Type B pancreatic cell (in vitro differentiated cells): ENCODE results near the gene CDH2. TPM values are rescaled to one million over a fixed set of nuclear protein-coding genes. Genes with fewer than 3 reads are reported as not detected.

Source experiments
- DNase-seq: peaks from one replicate; pipeline ENCODE4 v3.0.0; 2021; ENCODE audit warnings: mixed read lengths; ENCODE audit not compliant: unreplicated experiment; ENCODE audit errors: extremely low spot score
- H3K27ac Mint-ChIP-seq: 2 replicates; pipeline ENCODE4 v1.8.0; 2021; ENCODE audit warnings: mild to moderate bottlenecking, mixed read lengths
- H3K27me3 Mint-ChIP-seq: 2 replicates; pipeline ENCODE4 v1.8.0; 2021; ENCODE audit warnings: mixed read lengths
- H3K36me3 Mint-ChIP-seq: 2 replicates; pipeline ENCODE4 v1.8.0; 2021; ENCODE audit warnings: mixed read lengths
- H3K4me1 Mint-ChIP-seq: one replicate; pipeline ENCODE4 v1.8.0; 2021; ENCODE audit warnings: mixed read lengths; ENCODE audit not compliant: unreplicated experiment
- H3K4me3 Mint-ChIP-seq: 2 replicates; pipeline ENCODE4 v1.8.0; 2021; ENCODE audit warnings: mild to moderate bottlenecking, mixed read lengths
- H3K9me3 Mint-ChIP-seq: 2 replicates; pipeline ENCODE4 v1.8.0; 2021; ENCODE audit warnings: mixed read lengths
- total RNA-seq: library from RNA; stranded (reverse); gene quantifications from 2 replicates; pipeline ENCODE4 v1.2.1, GENCODE V29; 2021; ENCODE audit warnings: low replicate concordance
- TF ChIP-seq, protein P1 (sequence below): fragments of 200-600 bp; sonication (generic); conservative IDR thresholded peaks from 2 replicates; pipeline ENCODE4 v1.5.0; 2021; ENCODE audit warnings: antibody characterized with exemption, mild to moderate bottlenecking

The CDH2 gene
- total RNA-seq, 1 donor from 2014 or later: 145 TPM

DNA sequence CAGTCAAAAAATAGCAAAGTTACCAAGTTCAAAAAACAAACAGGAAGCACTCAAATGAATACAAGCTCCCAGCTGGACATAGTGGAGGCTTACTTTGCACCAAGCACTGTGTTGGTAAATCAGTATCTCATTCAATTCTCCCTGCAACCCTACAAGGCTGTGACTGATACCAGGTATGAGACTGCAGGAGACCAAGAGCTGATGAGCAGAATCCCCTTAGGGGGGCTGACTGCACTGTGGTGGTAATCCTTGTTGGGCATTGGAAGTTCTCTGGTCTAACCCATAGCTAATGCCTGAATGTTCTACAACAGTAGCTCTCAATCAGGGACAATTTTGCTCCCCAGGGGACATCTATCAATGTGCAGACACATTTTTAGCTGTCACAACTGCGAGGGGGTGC is 26.0 kb downstream of the CDH2 start:
- Mint-ChIP-seq H3K27ac (no peak overlapping the region), H3K4me3 (no peak overlapping the region), H3K4me1 (peaks cover 41% of the 10 kb centered on the region), H3K9me3 (no peaks in the 10 kb centered on the region), H3K27me3 (no peaks in the 10 kb centered on the region), H3K36me3 (no peaks in the 10 kb centered on the region)
- DNase-seq: no peak
- TF ChIP-seq, protein P1, sequence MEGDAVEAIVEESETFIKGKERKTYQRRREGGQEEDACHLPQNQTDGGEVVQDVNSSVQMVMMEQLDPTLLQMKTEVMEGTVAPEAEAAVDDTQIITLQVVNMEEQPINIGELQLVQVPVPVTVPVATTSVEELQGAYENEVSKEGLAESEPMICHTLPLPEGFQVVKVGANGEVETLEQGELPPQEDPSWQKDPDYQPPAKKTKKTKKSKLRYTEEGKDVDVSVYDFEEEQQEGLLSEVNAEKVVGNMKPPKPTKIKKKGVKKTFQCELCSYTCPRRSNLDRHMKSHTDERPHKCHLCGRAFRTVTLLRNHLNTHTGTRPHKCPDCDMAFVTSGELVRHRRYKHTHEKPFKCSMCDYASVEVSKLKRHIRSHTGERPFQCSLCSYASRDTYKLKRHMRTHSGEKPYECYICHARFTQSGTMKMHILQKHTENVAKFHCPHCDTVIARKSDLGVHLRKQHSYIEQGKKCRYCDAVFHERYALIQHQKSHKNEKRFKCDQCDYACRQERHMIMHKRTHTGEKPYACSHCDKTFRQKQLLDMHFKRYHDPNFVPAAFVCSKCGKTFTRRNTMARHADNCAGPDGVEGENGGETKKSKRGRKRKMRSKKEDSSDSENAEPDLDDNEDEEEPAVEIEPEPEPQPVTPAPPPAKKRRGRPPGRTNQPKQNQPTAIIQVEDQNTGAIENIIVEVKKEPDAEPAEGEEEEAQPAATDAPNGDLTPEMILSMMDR: no peak

DNA sequence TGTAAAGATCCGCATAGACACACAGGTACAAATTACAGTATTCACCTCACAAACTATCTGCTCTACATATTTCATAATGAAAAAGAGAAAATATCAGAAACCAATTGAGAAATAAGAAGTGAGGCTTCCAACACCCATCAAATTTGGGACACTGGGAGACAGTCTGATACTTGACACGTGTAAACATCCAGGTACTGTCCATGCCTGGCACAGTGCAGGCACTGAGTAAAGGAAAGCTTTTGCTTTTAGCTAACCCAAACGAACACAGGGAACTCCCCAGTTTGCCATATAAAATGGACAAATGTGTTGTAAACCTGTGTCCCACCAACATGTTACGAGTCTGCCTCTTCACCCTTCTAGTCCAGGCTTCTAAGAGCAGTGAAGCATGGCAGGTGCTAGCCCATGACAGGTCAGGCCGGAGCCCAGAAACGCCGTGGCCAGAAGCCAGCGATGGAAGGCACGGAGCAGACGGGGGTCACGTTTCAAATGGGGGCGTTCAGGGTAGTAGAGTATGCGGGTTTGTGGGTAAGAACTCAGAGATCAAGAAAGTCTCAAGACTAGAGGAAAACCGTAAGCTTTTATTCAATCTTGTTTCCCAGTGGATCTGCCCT is 27.0 kb downstream of the CDH2 start:
- TF ChIP-seq, protein P1: no peak
- DNase-seq: no peak
- Mint-ChIP-seq H3K36me3 (no peaks in the 10 kb centered on the region), H3K4me1 (peaks cover 41% of the 10 kb centered on the region), H3K4me3 (no peak overlapping the region), H3K27me3 (no peaks in the 10 kb centered on the region), H3K9me3 (no peaks in the 10 kb centered on the region), H3K27ac (no peak overlapping the region)

DNA sequence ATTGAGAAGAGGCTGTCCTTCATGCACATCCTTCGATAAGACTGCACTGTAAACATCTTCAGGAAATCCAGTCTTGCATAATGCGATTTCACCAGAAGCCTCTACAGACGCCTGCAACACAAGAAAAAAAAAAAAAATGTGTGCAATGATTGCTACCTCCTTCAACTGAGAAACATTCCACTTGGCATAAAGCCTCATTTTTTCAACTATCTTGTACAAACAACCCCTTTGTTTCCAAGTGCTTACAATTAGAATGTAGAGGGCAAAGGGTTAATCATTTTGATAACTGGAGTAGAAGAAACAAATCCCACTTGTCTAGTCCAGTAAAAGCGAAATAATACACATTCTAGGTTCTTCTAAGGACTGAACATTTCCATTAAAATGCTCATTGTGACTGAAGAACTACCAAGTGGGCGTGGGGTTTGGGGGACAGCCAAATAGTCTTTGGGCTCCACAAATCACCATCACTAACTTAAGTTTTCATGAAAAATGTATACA is 29.2 kb downstream of the CDH2 start:
- Mint-ChIP-seq H3K9me3 (no peaks in the 10 kb centered on the region), H3K27me3 (no peaks in the 10 kb centered on the region), H3K4me1 (peaks cover 23% of the 10 kb centered on the region), H3K36me3 (no peaks in the 10 kb centered on the region), H3K4me3 (no peak overlapping the region), H3K27ac (no peak overlapping the region)
- TF ChIP-seq, protein P1: no peak
- DNase-seq: no peak

DNA sequence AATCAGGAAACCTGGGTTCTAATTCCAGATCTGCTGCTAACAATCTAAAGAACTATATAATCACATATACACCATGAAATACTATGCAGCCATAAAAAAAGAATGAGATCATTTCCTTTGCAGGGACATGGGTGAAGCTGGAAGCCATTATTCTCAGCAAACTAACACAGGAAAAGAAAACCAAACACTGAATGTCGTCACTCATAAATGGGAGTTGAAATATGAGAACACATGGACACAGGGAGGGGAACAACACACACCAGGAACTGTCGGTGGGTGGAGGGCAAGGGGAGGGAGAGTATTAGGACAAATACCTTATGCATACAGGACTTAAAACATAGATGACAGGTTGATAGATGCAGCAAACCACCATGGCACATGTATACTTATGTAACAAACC is 33.2 kb downstream of the CDH2 start:
- Mint-ChIP-seq H3K4me1 (peaks cover 8% of the 10 kb centered on the region), H3K4me3 (no peak overlapping the region), H3K27me3 (no peaks in the 10 kb centered on the region), H3K27ac (no peak overlapping the region), H3K9me3 (peaks cover 7% of the 10 kb centered on the region), H3K36me3 (peaks cover 17% of the 10 kb centered on the region)
- no peak for DNase-seq
- TF ChIP-seq, protein P1: no peak

DNA sequence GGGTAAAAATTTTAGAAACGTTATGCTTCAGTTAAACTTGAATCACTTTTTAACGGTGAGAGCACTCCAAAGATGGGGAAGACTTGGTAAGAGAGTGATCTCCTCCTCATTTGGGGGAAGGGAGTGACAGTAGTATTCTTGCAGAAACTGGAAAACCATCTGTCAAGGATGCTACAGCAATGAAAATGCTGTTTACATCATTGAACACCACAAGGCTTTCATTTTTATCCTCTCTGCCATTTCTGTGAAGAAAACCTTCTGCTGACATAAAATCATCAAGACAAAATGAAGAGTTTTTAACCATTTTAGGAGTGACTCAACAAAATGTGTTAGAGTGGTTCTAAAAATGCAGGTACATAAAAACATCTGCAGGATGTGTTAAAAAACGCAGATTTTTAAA is 38.1 kb downstream of the CDH2 start:
- peaks cover 7% of the 10 kb centered on the region for H3K9me3 Mint-ChIP-seq
- DNase-seq: no peak
- TF ChIP-seq, protein P1: no peak
- no peak overlapping the region for H3K27ac Mint-ChIP-seq
- peaks cover 17% of the 10 kb centered on the region for H3K36me3 Mint-ChIP-seq
- H3K27me3 Mint-ChIP-seq: no peaks in the 10 kb centered on the region
- H3K4me1 Mint-ChIP-seq: peaks cover 8% of the 10 kb centered on the region
- no peak overlapping the region for H3K4me3 Mint-ChIP-seq
